GM18517 (cell line): Measurements from ENCODE around the gene MUC4.
"Not testable (repeated sequence)": the region's sequence is repeated elsewhere in the genome, so short reads cannot be mapped to it uniquely, and the experiment has no call there.

ENCODE experiments used
- ATAC-seq: cut with Tn5 transposase; IDR thresholded peaks from one replicate; pipeline ENCODE4 v1.9.1; 2021; ENCODE audit warnings: mild to moderate bottlenecking, moderate library complexity; ENCODE audit not compliant: unreplicated experiment

The MUC4 gene

GRCh38 chr3:195720831-195721506, 90.8 kb downstream of the MUC4 start, which contains the start of gene MUC20:
Gene MUC20, plus strand, starts transcription at chr3:195720978. Its CDS starts 30 bp downstream, at chr3:195721008.
- not testable (repeated sequence) for ATAC-seq

GRCh38 chr3:195719514-195720254, 92.0 kb downstream of the MUC4 start:
- not testable (repeated sequence) for ATAC-seq

- ATAC-seq: no peak
These were observed 93.2 kb downstream of the MUC4 start for GRCh38 chr3:195718477-195718984.

- no peak for ATAC-seq
These were observed 93.8 kb downstream of the MUC4 start for GRCh38 chr3:195717852-195718476.

GRCh38 chr3:195717416-195717815, 94.3 kb downstream of the MUC4 start:
- no peak for ATAC-seq

- no peak for ATAC-seq
These were observed 96.0 kb downstream of the MUC4 start for GRCh38 chr3:195715583-195716266.

- ATAC-seq: no peak
These were observed 96.6 kb downstream of the MUC4 start for GRCh38 chr3:195715134-195715533.

GRCh38 chr3:195714380-195715011, 97.2 kb downstream of the MUC4 start:
- ATAC-seq: no peak

GRCh38 chr3:195713150-195713549, 98.6 kb downstream of the MUC4 start:
- ATAC-seq: not testable (repeated sequence)

GRCh38 chr3:195712535-195712910, 99.2 kb downstream of the MUC4 start:
- not testable (repeated sequence) for ATAC-seq

GRCh38 chr3:195711813-195712534, 99.8 kb downstream of the MUC4 start:
- ATAC-seq: no peak

- ATAC-seq: not testable (repeated sequence)
These were observed 100.5 kb downstream of the MUC4 start for GRCh38 chr3:195711091-195711812.

GRCh38 chr3:195710126-195710905, 101.4 kb downstream of the MUC4 start:
- ATAC-seq: not testable (repeated sequence)

- ATAC-seq: no peak
These were observed 102.0 kb downstream of the MUC4 start for GRCh38 chr3:195709676-195710085.

GRCh38 chr3:195708626-195709481, 102.9 kb downstream of the MUC4 start:
- no peak for ATAC-seq

- no peak for ATAC-seq
These were observed 103.7 kb downstream of the MUC4 start for GRCh38 chr3:195708061-195708460.
